Measurements from ENCODE around the gene ELK4. TPM values are rescaled to one million over a fixed set of nuclear protein-coding genes. Genes with fewer than 3 reads are reported as not detected.

Gene ELK4
- total RNA-seq, 1 experiment from 2014 or later = 39.0 TPM

DNA sequence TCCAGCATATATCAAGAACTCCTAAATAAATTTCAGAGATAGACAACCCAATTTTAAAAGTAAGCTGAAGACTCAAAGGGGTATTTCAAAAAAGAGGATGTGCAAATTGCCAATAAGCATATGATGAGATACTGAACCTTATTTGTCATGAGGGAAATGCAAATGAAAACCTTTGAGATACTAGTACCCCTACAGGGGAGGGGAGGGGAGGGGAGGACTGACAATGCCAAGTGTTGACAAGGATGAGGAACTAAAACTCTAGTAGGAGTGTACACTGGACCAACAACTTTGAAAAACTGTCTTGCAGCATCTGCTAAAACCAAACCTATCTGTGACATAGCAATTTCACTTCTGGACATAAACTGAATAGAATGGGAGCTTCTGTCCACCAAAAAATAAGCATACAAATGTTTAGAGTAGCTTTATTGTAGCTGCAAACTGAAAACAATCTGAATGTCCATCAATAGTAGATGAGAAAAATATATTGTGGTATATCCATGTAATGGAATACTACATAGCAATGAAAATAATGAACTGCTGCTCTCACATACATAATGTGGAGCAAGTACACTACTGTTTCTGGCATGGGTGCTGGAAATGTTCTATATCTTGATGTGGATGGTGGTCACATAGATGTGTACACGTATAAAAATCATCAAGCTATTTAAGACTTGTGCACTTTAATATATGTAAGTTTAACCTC lies 70.2 kb downstream of the ELK4 start (continued):
- TF ChIP-seq CTCF (IDR thresholded peaks at IDR 0.05) (no peak), SMAD4 (CRISPR knock-in tag; IDR thresholded peaks at IDR 0.05) (no peak), ZNF671 (CRISPR knock-in tag; IDR thresholded peaks at IDR 0.05) (no peak), GTF2I (CRISPR knock-in tag; conservative IDR thresholded peaks at IDR 0.05) (no peak)

Other genes with a start within 250 kb of the ELK4 start
- 14.7 to 26.3 TPM (median 15.3 TPM) in 3 replicates for gene LEMD1, start 210.0 kb downstream of the ELK4 start, total RNA-seq (2021)
- 5.2 to 9.8 TPM (median 5.3 TPM) in 3 replicates for gene BLACAT1, start 176.0 kb downstream of the ELK4 start, total RNA-seq (2021)
- gene CDK18, start 127.3 kb downstream of the ELK4 start, total RNA-seq (2021) = 62.1 to 71.9 TPM (median 64.7 TPM) in 3 replicates
- gene SLC45A3, start 48.5 kb upstream of the ELK4 start, total RNA-seq (2021) = 14.8 to 15.2 TPM (median 15.0 TPM) in 3 replicates
- 401 to 414 TPM (median 403 TPM) in 3 replicates for gene NUCKS1, start 118.2 kb upstream of the ELK4 start, total RNA-seq (2021)
- 10.7 to 11.2 TPM (median 11.0 TPM) in 3 replicates for gene RAB29, start 143.5 kb upstream of the ELK4 start, total RNA-seq (2021)
- gene SLC41A1, start 181.2 kb upstream of the ELK4 start, total RNA-seq (2021) = 30.4 to 32.8 TPM (median 31.9 TPM) in 3 replicates
- gene PM20D1, start 218.1 kb upstream of the ELK4 start, total RNA-seq (2021) = 0.23 to 0.37 TPM (median 0.32 TPM) in 3 replicates

All from WTC11 (cell line).